Epithelial cell of proximal tubule (primary cell): ENCODE data around the gene PIPOX. TPM values are rescaled to one million over a fixed set of nuclear protein-coding genes. Genes with fewer than 3 reads are reported as not detected.

Source experiments
- DNase-seq: peaks from one replicate; pipeline ENCODE4 v3.0.0-alpha.2; 2011; ENCODE audit warnings: low read depth
- H3K4me3 ChIP-seq: 2 replicates; pipeline ENCODE4 v1.5.1; 2011; ENCODE audit warnings: low read depth, mild to moderate bottlenecking, low read length
- total RNA-seq: library from RNA; depleted of rRNA; stranded (reverse); fragments of >200 nt; gene quantifications from 2 replicates; pipeline ENCODE4 v1.2.3, GENCODE V29; 2015
- TF ChIP-seq, protein P1 (sequence below): conservative IDR thresholded peaks from 2 replicates; pipeline ENCODE4 v1.5.1; 2012; ENCODE audit warnings: low read depth, mild to moderate bottlenecking, low read length

PIPOX gene
- total RNA-seq, 1 donor from 2014 or later: 0.35 TPM

DNA sequence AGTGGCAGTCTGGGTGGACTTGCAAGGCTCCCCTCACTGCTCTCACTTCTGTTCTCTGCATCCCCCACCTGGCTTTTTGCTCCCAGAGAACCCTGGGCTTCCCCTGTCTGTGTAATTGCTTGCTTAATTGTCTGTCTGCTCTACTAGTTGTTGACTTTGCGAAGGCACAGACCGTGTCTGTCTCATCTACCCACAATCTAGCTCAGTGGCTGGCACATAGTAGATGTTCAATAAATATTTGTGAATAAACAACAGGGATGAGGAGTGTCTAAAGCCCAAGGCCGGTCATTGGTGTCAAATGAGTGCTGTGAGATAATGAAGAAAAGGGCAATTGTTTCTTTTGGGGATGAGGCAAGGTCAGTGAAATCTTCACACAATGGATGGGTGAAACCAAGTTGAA is 34.4 kb upstream of the PIPOX start:
- DNase-seq: no peak
- TF ChIP-seq, protein P1, sequence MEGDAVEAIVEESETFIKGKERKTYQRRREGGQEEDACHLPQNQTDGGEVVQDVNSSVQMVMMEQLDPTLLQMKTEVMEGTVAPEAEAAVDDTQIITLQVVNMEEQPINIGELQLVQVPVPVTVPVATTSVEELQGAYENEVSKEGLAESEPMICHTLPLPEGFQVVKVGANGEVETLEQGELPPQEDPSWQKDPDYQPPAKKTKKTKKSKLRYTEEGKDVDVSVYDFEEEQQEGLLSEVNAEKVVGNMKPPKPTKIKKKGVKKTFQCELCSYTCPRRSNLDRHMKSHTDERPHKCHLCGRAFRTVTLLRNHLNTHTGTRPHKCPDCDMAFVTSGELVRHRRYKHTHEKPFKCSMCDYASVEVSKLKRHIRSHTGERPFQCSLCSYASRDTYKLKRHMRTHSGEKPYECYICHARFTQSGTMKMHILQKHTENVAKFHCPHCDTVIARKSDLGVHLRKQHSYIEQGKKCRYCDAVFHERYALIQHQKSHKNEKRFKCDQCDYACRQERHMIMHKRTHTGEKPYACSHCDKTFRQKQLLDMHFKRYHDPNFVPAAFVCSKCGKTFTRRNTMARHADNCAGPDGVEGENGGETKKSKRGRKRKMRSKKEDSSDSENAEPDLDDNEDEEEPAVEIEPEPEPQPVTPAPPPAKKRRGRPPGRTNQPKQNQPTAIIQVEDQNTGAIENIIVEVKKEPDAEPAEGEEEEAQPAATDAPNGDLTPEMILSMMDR: no peak
- no peak overlapping the region for H3K4me3 ChIP-seq

DNA sequence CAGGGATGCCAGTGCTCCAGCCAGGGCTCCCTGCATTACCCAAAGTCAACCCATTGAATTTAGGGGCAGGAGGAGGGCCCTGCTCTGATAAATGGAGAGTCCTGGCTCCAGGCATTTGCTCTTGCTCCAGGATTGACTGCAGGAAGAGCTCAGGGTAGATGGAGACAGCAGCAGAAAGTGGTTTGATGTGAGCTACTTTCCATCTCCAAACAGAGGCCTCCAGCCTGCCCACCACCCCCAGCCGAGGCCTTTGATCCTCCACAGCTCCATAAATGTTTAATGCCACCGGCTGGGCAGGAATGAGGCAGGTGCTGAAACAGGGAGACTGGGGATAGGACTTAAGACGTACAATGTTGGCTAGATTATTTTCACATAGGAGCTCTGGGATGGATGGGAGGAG is 32.8 kb upstream of the PIPOX start:
- DNase-seq: no peak
- TF ChIP-seq, protein P1: no peak
- no peak overlapping the region for H3K4me3 ChIP-seq

DNA sequence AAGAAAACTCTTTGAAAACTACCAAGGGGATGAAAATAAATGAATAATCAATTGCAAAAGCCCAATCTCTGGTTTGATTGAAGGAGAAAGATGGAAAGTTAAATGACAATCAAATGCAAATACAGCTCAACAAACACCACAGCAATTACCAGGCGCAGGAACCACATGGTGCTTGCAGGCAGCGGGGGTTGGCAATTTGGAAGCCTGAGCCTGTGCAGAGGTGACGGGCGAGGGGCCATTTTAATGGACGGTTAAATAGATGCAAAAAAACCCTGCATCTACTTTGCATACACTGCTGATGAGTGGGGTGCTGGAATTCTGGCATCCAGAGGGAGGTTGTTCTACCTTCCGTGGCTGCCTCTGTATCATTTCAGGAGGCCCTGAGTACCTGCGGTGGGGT is 32.4 kb upstream of the PIPOX start:
- no peak overlapping the region for H3K4me3 ChIP-seq
- DNase-seq: no peak
- TF ChIP-seq, protein P1: no peak

DNA sequence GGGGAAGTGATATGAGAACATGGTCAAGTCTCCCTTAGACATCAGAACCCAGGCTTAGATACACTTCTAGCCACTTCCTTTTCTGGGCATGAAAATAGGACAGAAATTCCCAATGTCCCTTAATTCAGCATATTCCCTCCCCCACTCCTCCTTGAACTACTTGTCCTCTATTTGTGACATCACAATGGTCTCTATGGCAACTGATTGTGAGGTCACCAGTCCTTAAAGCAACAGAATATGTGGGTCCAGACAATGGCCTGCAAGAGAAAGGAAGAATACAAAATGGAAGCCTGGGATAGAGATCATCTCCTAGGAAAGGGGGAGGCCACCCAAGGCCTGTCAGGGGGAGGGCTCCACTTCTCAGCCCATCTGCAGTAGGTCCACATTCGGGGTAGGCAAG is 30.4 kb upstream of the PIPOX start:
- DNase-seq: no peak
- TF ChIP-seq, protein P1: no peak
- H3K4me3 ChIP-seq: no peak overlapping the region

DNA sequence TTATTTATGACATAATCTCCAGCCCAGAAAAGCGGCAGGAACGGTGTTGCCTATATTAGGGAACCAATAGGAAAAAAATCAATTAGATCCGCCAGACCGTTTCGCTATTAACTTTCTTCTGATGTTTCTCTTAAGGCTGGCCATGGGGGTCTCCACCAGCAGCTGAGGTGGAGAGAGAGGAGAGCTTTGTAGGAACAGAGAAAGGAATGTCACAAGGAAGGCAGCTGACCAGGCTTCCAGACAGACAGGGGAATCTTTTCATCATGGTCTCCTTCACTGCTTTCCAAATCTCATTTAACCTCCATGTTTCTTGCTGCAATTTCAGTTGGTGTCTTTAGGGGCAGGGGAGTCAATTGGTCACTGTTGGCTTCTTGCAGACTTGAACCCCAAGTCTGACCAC is 28.2 kb upstream of the PIPOX start:
- TF ChIP-seq, protein P1: no peak
- no peak overlapping the region for H3K4me3 ChIP-seq
- no peak for DNase-seq

DNA sequence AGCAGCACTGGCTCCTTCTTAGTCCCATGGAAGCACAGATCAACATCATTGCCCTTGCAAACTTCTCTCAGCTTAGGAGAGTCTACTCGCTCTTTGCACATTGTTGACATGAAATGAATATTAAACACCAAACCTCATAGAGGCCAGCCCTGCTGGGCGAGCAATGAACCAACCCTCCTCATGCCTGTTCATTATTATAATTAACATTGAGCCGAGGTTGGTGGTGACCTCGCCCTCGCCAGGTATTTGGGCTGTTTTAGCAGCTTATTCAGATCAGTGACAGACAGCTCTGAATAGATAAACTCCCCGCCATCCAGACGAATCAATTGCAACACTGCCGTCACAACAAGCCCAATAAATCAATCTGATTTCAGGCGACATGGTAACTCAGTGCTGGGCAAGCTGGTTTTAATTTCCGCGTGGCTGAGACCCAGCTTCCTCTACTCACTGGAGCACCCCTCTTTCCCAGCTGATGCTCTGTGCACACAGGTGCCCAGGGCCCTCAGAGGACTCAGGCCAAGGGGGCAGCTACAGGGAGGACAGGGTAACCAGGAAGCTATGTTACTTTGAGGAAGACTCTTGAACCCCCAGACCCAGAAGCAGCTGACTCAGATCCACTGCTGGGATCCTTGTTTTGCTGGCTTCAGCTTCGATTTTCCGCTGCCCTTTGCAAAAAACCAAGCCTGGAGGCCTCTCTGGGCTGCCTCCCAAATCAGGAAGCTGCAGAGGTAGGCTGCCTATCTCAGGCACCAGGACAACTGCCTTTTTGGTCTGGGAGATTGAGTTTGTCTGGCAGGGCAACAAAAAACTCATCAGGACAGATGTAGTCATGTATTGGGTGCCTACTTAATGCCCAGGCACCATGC is 26.4 kb upstream of the PIPOX start:
- TF ChIP-seq, protein P1: no peak
- no peak overlapping the region for H3K4me3 ChIP-seq
- DNase-seq: no peak
